ENCODE measurements around the gene HMX3. TPM values are rescaled to one million over a fixed set of nuclear protein-coding genes. Genes with fewer than 3 reads are reported as not detected.

HMX3 gene
- total RNA-seq, 1 experiment from 2014 or later, result not detected

- no peak for TF ChIP-seq CTCF (conservative IDR thresholded peaks at IDR 0.05)
- peak overlapping the region; percentile 62 for H3K4me2 ChIP-seq (ENCODE audit: insufficient read depth, insufficient read length, low read length)
- H3K27ac Mint-ChIP-seq, result no peak overlapping the region
Measured at GRCh38 chr10:123136806-123137642, 1.3 kb downstream of the HMX3 start.

More at GRCh38 chr10:123136806-123137642, 1.3 kb downstream of the HMX3 start:
- Histone ChIP-seq H3K23ac (ENCODE audit: insufficient read length, low read depth, low read length) (no peak overlapping the region), H4K5ac (ENCODE audit: insufficient read length, low read depth, low read length) (no peak overlapping the region), H2BK5ac (ENCODE audit: insufficient read length, low read length) (no peak overlapping the region), H2BK20ac (ENCODE audit: low read depth, low read length, poor library complexity, severe bottlenecking) (no peak overlapping the region), H3K4ac (ENCODE audit: low read depth, low read length) (no peak overlapping the region), H2BK120ac (ENCODE audit: low read depth, low read length, poor library complexity, severe bottlenecking) (no peak overlapping the region), H3K9me3 (ENCODE audit: control insufficient read depth, low read depth, low read length) (no peaks in the 10 kb centered on the region), H4K91ac (ENCODE audit: insufficient read length, low read depth, low read length) (no peak overlapping the region), H3K79me1 (ENCODE audit: insufficient read depth, low read depth, low read length, poor library complexity, severe bottlenecking) (no peaks in the 10 kb centered on the region), H2BK12ac (ENCODE audit: insufficient read length, low read depth, low read length) (no peak overlapping the region), H3K27ac (ENCODE audit: insufficient read length, low read depth, low read length) (no peak overlapping the region), H3K9ac (ENCODE audit: extremely low read depth, insufficient read length, low read length) (no peak overlapping the region), H2BK15ac (ENCODE audit: low read depth, low read length) (no peak overlapping the region), H3K23me2 (ENCODE audit: insufficient read length, low read depth, low read length, poor library complexity, severe bottlenecking) (peaks cover 38% of the 10 kb centered on the region), H3K14ac (ENCODE audit: insufficient read depth, low read length) (no peak overlapping the region), H3T11ph (ENCODE audit: low read length) (no peak overlapping the region), H3K27me3 (ENCODE audit: insufficient read depth, low read length) (peaks cover 80% of the 10 kb centered on the region), H2AFZ (ENCODE audit: low read length) (no peak overlapping the region), H3K79me2 (ENCODE audit: insufficient read depth, low read length) (no peaks in the 10 kb centered on the region), H2AK5ac (ENCODE audit: insufficient read length, low read length) (no peak overlapping the region), H3K56ac (ENCODE audit: insufficient read length, low read depth, low read length) (no peak overlapping the region), H3K18ac (ENCODE audit: insufficient read length, low read depth, low read length) (no peak overlapping the region), H4K8ac (replicated peaks; ENCODE audit: insufficient read length, low read depth, low read length) (no peak overlapping the region), H4K20me1 (ENCODE audit: control insufficient read depth, insufficient read depth, insufficient read length) (no peaks in the 10 kb centered on the region), H3K4me1 (ENCODE audit: insufficient read depth, low read length) (no peaks in the 10 kb centered on the region; the same call in 1 of the 2 replicates)
- no CpG with 5 or more reads among the region's 83 CpGs for WGBS (ENCODE audit: extremely low coverage, insufficient read length, low lambda C conversion rate)
- peaks cover 98% of the 10 kb centered on the region for H3K27me3 Mint-ChIP-seq (ENCODE audit: low read depth)
- peaks cover 35 to 58% of the 10 kb centered on the region in 2 experiments for H3K4me1 Mint-ChIP-seq
- peak overlapping the region; percentile 54 to 85 for H3K4me3 Mint-ChIP-seq
- H3K36me3 Mint-ChIP-seq (ENCODE audit: insufficient read depth in 1 of 3, low read depth in 3 of 3), result no peaks in the 10 kb centered on the region
- H3K9me3 Mint-ChIP-seq, result peaks cover 0 to 8% of the 10 kb centered on the region in 2 experiments; a peak in 3 of 5 replicates
- DNase-seq, result peak; percentile 76
